ENCODE results near the gene LSAMP.

Gene LSAMP

DNA sequence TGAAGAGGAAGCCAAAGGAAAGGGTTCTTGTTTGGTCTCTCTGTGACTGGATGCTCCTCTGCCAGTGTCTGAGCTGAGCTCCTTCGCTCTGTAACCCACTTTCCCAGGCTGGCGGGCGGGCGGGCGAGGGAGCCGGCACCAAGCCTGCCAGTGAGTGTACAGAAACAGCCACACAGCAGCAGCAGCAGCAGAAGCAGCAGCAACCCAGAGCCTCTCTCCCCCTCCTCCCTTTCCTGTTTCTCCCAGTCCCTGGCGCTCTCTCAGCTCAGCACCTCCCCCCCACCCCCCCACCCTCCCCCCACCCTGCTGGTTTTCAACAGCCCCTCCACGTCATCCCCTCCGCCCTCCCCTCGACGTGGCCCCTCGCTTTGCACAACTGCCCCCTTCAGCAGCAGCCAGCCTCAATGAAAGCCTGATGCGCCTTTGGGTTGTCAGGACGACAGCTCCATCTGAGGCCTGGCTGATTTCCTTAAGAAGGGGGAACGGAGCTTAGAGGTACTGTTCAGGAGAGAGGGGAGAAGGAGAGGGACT lies at the start of gene LSAMP:
Gene LSAMP, minus strand, starts transcription at position 177 of the 531 bp plus-strand sequence.
- DNase-seq (ENCODE audit: low spot score) = peak; percentile 76

DNA sequence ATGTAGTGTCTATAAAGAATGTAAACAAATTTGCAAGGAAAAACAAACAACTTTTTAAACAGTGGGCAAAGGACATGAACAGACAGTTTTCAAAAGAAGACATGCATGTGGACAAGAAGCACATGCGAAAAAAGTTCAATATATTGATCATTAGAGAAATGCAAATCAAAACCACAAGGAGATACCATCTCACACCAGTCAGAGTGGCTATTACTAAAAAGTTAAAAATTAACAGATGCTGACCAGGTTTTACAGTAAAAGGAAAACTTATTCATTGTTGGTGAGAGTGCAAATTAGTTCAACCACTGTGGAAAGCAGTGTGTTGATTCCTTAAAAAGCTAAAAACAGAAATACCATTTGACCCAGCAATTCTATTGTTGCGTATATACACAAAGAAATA lies 47.1 kb upstream of the LSAMP start:
- DNase-seq (ENCODE audit: low spot score) = no peak

DNA sequence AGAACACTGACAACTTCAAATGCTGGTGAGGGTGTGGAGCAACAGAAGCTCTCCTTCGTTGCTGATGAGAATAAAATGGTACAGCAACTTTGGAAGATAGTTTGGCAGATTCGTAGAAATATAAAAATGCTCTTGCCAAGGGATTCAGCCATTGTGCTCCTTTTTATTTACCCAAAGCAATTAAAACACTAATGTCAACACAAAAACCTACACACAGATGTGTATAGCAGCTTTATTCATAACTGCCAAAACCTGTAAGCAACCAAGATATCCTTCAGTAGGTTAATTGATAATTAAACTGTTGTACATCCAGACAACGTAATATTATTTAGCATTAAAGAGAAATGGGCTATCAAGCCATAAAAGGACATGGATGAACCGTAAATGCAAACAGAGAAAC lies 37.8 kb upstream of the LSAMP start:
- no peak for DNase-seq (ENCODE audit: low spot score)

DNA sequence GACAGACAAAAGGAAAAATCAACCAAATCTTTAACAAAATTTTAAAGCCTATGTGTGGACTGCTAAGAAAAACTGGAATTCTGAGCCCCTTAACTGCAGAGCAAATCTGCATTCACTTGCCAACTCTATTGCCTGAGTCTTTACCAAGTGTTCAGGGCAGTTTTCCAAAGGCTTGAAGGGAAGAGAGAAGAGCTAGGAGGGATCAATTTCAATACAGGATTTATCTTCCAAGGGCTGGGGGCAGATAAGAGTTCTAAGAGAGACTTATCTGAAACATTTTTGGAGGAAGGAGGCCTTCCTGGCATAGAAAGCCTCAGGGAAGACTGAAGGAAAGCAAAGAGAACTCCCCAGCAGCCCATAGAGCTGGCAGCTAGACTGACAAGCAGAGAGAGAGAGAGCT lies 31.4 kb upstream of the LSAMP start:
- DNase-seq (ENCODE audit: low spot score) = no peak

DNA sequence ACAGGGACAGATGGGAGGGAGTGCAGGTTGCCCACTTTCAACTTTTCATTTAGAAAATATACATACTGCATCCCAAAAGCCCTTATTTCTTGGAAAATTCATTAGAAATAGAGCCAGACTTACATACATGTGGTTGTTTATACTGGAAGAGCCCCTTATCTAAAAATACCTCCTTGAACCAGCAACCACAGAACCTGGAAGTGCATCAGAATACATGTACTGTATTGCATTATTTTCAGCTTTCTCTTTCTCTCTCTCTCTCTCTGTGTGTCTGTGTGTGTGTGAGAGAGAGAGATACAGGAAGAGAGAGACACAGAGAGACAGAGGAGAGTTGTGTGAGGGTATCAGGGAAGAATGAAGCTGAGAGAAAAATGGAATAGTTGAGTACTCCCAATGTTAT lies 29.5 kb upstream of the LSAMP start:
- DNase-seq (ENCODE audit: low spot score) = no peak

DNA sequence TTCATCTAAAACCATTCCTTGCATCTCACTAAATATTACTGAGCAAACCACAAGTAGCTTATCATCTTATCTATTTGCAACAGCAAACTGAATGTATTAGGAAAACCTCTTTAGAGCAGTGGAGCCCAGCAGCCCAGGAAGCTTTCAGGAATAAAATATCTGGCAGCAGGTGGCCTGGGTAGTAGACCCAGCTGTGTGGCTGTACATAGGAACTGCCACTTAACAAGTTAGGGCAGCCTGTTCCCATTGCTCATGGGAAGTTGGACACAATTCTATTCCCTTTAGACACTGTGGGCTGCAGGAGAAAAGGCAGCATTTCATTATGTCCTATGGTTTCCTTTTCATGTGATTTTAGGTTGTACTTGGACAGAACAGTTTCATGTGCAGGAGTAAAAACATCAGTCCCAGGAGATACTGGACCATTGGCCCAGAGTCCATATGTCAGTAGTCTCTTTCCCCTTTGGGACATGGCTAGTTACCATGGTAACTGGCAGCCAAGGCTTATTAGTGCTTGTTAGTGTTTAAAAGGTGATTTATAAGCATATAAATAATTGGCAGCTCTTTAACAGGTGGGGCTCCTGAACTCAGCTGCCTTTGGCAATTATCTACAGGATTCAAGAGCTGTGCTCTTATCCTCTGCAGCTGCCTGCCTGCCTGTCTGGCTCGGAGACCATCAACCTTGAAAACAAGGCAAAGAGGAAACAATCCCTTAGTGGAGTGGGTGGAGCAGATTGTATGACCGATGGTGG lies 28.9 kb upstream of the LSAMP start:
- DNase-seq (ENCODE audit: low spot score) = no peak

DNA sequence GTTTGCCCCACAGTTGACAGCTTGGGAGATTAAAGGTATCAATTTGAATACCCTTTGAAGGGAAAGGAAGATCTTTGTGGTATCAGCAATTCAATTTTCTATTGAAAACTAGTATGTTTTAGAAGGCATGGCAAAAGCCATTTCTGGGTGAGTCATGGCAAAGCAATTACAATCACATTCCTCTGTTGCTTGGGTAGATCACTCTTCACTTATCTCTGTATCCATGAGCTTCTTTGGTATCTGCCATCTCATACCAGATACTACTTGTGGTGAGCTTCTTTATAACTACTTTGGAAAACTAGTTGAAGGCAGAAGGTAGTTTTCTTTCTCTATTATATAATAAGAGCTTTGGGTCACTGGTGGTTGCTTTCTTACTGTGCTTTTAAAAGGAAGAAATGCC lies 28.3 kb upstream of the LSAMP start:
- no peak for DNase-seq (ENCODE audit: low spot score)

DNA sequence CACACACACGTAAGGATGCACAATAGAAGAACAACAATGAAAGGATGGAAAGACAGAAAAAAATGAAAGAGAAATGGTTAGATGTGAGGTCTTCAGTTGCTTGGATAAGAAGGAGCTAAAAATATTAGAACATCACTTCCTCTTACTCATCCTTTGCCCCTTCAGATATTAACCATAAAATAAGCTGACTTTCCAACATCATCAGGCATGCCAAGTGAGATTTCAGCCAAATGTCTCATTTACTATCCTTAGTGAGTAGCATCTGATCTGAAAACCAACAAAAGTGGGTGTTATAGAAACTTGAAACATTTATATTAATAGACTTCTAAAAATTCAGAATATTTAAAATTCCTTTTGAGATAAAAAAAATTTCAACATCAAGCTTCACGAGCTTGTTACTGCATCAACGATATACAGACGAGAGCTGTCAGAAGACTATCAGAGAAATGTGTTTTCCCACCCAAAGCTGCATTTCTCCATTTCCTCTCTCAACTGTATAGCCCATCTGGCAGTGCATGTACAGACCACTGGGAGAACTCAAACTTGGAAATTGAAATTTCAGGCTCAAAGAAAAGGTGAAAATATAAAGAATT lies 25.4 kb upstream of the LSAMP start:
- DNase-seq (ENCODE audit: low spot score) = no peak

DNA sequence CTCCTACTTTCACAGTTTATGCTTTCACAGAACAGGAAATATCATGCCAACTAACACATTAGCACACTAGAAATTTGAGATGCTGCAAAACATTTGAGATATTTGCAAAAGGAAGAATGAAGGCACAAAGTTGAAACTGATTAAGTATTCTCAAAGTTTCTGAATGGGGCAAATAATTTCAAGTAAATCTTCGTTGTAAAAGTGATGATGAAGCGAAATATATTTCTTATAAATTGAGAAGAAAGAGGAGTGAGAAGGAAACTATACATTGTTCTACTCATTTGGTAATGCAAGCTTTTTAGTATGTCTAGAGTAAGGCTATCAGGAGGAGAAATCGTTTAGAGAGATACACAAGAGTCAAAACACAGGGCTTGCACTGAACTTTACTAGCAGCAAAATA lies 24.3 kb upstream of the LSAMP start:
- no peak for DNase-seq (ENCODE audit: low spot score)

DNA sequence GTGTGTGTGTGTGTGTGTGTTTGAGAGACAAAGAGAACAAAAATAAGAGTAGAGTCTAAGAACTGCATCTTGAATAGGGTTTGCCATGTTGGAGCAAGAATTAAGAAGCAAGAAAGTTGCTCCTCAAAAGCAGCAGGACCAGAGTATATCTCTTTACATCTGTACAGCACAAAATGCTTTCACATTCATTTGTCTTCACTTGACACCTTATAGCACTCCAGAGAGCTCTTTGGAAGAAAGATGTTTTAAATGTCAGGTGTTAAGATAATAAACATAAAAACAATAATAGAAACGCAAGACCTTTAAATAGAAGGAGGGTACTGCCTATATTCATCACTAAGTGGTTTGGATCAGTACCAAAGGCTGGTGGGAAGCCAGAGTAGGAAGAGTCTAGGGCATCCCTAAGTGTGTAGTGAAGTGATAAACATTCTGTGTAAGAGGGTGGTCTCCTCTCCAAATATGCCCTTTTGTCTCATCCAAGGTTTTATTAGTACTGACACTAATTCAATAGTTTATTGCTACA lies 19.1 kb upstream of the LSAMP start:
- DNase-seq (ENCODE audit: low spot score) = no peak

DNA sequence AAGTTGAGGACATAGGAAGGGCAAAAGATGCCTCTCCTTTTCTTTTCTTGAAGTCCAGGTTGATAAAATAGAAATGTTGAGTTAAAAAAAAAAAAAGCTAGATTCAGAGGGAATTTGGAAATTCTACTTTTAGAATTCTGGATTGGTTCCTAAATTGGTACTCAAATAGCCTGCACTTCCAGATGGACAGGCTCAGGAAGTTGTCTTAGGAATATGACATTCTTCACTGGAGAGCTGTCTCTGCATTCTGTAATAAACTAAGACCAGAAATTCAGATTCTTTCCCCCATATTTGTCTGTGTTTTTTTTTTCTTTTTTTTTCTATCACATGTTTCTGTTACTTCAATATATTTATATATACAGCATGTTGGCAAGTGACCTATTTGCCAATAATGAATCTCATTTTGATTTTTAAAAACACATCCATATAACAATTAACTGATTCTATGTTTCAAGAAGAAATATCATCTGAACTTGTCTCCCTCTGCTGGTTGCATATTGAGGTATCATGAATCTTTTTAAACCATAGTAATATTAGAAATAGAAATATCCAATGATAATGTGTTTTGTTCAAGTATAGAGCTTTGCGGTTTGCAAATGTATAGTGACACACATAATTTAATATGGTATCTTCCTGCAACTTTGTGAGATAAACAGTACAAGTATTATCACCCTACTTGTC lies 8.5 kb upstream of the LSAMP start:
- no peak for DNase-seq (ENCODE audit: low spot score)

DNA sequence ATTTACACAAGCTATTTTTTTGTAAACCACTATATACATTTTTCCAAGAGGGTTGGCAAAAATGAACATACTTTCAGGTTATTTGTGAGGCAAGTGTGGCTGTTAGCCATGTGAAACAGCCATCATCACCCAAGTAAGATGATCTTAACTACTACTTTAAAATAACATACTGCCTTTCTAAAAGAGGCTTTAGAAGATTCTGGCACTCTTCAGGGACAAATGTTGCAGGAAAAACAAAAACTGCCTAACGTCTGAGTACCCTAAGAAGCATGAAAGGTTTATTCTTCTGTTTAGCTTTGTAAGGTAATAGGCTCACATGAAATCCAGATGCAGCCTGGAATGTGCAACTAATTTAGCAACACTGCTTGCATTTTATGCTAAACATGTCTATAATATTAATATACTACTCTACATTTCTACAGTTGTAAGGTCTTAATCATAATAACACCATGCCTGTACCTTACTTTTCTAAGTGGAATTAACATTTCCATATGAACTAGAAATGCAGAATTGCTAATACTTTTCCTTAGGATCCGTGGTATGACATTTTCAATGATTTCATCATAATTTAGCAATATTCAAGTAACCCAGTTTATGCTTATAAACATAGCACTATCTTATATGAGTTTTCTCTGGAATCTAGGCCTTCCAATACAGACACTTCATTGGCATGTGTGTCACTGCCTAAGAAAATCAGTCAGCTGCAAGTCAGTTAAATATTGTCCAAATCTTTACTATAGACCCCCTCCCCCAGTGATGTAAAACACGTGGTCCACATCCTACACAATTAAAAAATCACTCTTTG lies 4.5 kb upstream of the LSAMP start:
- no peak for DNase-seq (ENCODE audit: low spot score)

DNA sequence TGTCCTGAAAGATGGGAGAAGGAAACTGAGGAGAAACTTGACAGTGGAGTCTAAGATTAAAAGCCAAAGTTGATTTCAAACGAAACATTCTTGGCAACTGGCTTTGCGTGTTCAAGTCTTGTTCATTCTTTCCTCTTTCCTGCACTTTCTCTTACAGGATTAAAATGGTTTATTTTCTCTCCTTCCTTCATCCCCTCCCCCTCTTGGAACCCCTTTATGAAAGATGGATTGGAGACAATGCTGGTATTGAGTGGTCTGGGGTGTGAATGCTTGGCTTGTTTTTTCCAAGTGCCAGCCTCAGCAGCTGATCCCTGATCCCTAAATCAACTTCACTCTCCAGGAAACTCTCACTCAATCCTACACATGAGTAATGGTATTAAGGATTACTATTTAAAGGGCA lies 703 bp upstream of the LSAMP start:
- no peak for DNase-seq (ENCODE audit: low spot score)

DNA sequence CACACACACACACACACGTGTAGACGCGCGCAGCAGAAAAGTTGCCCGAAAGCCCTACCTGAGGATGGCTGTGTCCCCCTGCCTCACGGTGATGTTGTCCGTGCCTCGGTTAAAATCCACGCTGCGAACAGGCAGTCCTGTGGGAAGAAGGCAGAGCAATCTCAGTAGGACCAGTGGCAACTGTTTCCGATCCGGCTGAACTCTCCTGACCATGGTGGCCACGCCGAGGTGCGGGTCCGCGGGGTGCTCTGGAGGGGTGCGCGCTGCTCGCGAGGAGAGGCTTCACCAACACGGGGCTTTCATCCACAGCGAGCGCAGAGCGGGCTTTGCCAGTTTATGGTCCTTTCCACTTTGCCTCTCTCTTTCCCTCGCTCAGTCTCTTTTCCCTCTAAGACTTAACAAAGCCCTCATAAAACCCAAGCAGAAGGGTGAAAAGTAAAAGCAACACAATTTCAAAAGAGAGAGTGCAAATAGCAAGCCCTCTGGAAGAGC lies 422 bp downstream of the LSAMP start:
- DNase-seq (ENCODE audit: low spot score) = peak; percentile 66

DNA sequence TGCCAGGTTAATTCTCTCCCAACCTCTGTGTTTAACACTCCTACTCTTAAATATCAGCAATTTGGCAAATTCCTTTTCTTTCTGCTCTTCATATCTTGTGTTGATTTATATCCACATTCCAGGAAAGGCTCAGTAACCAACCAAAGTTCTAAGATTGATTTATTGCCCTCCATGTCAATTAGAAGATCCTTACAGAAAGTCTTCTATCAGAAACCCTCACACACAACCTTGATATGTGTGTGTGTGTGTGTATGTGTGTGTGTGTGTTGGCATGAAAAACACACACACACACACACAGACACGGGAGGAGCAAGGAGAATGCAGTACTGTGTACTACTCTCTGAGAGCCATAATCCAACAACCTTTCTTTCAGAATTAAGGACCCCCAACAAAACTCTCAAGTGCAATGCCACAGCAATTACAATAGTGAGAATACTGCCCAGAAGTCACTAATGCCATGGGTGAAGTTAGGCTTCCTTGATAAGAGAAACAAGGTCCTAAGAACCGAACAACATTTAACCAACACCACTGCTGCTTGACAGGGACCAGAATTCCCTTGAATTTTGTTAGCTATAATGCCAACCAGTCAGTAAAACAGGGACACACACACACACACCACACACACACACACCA lies 1.1 kb downstream of the LSAMP start:
- DNase-seq (ENCODE audit: low spot score) = no peak

DNA sequence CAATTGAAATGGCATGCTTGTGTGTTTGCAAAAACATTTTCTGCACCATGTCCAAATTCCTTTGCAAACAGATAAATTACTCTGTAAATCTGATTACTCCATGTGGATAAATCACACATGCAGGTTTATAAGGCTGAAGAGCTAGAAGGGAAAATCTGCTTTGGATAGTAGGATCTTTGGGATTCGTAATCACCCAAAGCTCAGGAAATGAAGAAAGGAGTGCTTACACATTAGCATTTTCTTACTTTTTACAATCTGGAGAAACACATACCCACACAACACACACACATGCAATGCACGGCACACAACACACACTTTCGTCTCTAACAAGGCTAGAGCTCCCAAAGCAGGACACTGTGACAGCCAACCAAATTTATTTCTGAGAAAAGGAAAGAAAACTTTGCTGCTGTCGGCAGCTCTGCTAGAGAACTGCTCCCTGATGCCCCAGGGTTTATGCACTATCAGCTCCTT lies 2.1 kb downstream of the LSAMP start:
- DNase-seq (ENCODE audit: low spot score) = no peak

DNA sequence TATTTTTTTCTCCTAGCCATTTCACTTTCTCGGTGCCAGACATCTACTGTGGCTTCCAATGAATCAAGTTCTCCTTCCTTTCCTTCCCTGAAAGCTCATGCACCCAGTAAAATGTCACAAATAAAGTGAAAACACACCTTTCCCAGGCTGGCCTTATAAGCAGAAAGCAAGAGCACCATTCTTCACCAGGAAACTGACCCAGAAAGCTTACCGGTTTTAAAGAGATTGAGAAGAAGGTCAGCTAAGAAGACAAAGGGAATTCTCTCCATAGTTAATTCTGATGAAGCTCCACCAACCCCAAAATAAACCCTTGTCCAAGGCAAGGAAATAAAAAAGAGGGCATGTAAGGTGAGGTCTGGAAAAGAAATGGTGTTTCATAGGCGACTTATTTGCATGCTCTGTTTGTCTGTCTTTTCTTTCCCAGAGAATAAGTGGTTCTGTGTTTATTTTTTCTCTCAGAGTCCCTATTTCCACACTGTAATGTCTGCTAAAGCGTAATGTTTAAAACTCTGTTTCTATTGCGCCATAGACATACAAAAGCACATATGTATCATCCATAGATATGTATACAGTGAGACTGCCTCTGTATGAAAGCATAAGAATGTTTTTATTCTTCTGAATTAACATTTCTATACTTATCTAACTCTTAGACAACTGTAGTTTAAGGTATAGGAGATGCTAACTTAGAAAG lies 2.8 kb downstream of the LSAMP start:
- DNase-seq (ENCODE audit: low spot score) = no peak

DNA sequence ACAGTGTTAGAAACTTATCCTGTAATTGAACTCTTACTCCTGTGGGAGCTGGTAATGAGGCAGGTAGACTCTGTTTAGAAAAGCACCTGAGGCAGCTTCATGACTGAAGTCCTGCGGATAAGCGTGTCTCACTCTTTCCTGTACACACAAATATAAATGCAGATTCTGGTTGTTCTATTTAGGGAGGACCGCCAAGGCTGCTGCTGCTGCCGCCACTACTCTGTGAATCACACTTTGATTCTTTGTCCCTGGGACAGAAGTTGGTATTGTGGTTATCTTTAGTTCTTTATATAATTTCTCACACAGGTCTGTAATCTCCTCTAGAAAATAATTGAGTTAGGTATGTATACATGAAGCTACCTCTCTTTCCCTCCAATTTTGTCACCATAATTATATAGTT lies 3.6 kb downstream of the LSAMP start:
- DNase-seq (ENCODE audit: low spot score) = no peak

DNA sequence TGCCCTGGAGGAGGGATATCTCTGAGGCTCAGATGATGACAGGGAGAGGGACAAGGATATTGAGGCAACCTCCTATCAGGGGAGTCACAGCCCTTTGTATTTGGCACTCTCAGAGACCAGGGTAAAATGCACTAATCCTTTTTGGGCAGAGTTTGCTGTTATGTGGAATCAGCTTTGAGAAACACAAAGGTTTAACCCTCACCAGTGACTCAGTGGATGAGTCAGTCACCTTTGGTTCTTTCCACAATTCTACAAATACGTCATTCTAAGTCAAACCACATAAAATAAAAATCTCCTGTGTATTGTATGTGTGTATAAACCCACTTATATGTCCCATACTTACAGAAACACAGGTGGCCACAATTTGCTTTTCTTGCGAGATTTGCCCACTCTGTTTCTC lies 5.1 kb downstream of the LSAMP start:
- no peak for DNase-seq (ENCODE audit: low spot score)

DNA sequence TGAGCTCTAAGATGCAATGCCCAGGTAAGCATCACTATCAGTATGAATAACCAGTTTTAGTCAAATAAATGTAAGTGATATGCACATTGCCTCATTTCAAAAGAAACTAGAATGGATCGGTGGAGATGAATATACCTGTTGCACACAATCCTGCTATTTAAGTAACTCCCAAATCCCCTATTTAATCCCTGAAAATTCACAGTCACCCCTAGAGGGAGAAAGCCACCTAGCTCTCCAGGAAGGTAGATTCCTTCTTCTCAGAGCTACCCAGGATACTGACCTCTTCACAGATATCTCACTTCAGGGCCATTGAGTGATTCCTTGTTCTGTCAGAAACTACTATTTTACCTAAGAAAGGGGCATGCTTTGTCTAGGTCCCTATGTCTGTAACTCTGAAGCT lies 11.7 kb downstream of the LSAMP start:
- no peak for DNase-seq (ENCODE audit: low spot score)

DNA sequence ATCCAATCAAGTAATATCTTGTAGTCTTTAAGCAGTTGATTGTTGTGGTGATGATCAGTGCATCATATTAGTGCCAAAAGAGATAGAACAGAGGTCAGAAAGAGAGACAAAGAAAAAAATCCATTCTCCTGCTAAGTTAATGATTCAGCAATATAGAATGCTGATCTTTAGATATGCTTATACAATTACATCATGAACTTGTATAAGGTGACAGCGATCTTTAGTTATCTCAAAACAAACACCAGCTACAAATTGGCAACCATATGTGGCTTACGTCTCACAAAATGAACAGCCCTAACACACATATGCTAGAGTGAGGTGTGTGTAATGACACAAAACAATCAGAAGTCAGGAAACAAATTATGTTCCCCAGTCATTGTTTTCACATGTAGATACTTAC lies 12.5 kb downstream of the LSAMP start:
- no peak for DNase-seq (ENCODE audit: low spot score)

Data from left forelimb (tissue), 1 donor.